GM18507 (cell line): ENCODE data around the gene KRT85.

Experiments used
- DNase-seq: peaks from one replicate; pipeline ENCODE4 v3.0.0; 2011; ENCODE audit warnings: low read depth; ENCODE audit not compliant: insufficient read length; ENCODE audit errors: extremely low spot score
- FAIRE-seq: peaks from 2 replicates; lab custom pipeline; 2011; peaks lifted over from hg19 to GRCh38; lab: Jason Lieb, UNC

KRT85 gene

DNA sequence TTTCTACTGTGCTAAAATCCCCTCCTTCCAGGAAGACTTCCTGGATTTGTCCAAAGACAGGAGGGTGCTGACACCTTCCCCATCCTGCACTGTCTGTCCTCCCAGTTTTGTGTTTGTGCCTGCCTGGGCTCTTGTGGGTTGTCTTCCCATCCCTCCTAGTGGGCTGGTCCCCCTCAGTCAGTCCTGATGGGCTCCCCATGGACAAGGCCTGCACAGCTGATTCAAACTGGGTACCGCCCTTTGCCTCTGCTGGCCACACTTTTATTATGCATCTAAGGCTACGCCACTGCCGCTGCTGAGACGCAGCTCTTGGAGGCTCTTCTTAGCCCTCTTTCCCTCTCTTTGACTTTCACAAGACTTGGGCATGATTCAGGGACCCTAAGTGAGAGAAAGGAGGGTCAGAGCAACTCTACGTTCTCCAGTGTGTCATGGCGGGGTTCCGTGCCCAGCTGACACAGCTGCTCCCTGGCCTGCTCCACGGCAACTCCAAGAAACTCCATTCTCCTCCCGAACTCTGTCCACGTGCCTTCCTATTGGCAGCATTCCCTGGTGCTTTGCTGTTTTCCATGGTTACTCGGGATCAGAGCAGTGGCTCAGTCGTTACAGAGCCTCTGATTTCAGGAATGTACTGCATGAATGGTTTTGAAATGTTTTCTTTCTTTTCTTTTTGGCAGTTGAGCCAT, 3.8 kb upstream of the KRT85 start:
- FAIRE-seq = no peak
- no peak for DNase-seq

DNA sequence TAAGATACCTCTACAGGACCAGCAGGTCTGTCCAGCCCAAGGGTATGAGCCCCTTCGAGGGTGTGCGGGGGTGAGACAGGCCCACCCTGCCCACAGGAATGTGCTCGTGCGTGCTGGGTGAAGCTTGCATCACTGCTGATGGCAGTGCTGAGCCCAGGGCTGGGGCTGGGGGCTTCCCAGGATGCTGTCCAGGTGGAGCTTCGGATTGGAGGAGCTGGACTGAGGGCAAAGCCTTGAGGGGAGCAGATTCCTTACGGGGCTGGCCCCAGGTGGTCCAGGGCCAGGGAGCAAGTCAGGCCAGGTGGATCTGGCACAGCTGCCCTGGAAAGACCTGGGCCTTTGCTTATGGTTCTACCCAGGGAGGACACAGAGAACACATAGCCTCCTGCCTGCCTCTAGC, 2.5 kb upstream of the KRT85 start:
- FAIRE-seq = no peak
- DNase-seq = no peak

DNA sequence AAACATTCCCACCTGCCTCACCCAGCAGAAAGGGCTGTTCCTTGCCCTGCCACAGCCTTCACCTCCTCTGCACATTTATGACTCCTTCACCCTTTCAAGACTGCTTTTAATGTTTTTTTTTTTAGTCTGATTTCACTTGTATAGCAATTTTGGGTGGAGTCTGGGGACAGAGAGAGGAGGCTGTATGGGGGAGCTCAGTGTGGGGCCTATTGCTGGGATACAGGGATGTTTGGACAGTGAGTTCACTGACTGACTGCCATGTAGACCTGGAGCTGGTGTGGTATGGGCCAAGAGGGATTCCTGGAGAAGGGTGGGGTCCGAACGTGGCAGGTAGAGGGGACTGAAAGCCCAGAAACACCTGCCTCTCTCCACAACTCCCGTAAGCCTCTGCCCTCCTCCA, 1.9 kb upstream of the KRT85 start:
- FAIRE-seq = no peak
- no peak for DNase-seq

DNA sequence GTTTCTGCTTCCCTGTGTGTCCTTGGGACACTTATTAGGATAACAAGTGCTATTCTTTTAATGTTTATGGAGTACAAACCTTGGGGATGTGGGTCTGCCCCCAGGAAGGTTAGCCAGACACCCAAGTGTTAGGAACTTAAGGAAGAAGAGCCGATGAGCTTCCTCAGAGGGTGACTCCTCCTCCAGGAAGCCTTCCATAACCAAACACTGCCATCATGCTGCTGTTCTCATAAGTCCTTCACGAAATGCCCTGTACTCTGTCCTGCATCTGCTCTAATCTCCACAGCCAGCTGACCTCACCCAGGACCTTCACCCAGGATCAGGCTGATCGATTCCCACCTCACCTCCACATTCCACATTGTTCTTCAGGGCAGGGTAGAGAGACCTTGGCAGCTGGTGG, 1.2 kb upstream of the KRT85 start:
- no peak for DNase-seq
- no peak for FAIRE-seq

DNA sequence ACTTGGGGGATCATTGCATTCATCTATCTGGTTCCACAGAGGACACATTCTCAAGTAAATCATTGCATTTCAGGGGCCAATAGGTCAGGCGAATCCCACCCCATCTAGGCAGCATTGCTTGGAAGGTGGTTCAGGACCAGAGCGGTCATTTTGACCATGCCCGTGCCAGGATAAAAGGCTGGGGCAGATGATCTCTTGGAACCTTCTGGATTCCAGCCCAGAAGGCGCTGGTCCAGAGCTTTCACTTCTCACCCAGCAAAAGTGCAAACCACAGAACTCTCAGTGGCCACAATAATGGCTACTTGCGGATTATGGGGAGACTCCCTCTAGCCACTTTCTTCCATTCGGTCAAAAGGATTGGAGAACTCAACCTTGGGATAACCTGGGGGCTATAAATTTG, 595 bp upstream of the KRT85 start:
- no peak for FAIRE-seq
- no peak for DNase-seq

DNA sequence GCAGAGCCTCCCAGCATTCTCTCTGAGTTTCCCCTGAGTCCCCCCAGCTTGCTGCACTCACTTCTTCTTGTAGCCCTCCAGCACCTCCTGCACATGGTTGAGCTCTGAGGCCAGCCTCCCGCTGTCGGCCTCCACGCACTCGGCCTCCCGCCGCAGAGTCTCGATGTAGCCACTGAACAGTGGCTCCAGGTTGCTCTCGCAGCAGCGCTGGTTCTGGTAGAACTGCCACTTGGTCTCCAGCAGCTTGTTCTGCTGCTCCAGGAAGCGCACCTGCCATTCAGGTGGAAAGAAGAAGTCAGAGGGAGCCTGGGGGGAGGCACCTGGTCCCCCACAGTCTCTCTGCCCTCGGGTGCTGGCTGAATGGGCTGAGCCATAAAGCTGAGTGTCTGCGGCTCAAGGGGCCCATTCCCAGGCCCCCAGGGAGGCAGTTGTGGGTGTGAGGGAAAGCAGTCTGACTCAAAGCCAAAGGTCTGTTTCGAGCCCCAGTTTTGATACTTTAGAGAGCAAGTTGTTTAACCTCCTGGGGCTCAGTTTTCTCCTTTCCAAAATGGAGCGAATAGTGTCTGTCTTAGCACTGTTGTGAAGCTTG, 2.3 kb downstream of the KRT85 start:
- FAIRE-seq (no peak), DNase-seq (no peak)

DNA sequence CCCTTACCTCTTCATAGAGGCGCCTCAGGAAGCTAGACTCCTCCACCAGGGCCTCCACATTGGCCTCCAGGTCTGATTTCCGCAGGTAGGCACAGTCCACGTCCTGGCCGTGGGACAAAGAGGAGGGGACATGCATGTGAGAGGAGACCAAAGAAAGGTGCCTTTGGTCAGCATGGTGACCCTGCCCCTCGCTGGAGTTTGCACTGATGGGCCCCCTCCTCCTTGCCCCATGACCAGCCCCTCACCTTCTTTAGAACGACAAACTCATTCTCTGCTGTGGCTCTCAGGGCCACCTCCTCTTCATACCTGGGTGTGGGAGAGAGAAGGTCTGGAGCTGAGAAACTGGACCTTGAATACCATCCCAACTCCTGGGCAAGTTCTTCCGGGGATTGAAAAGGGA, 3.2 kb downstream of the KRT85 start:
- no peak for FAIRE-seq
- DNase-seq = no peak

DNA sequence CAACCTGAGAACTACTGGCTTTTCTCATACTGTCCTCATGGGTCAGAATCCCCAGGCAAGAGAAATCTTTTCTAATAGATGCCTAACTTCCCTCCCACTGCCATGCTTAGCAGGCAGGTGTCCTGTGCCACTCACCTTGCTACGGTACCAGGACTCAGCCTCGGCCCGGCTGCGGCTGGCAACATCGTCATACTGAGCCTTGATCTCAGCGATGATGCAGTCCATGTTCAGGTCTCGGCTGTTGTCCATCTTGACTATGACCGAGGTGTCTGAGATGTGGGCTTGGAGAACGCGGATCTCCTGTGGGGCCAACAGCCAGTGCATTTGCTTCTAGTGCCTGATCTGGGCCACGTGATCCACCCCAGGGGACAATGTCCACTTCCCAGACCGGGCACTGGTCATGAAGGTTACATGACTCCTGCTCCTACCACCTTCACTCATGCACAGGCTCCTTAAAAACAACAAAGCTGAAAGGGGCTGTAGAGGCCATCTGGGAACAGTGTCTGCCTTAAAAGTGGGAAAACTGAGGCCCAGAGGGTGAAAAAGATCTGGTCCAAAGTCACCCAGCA, 4.1 kb downstream of the KRT85 start:
- DNase-seq (no peak), FAIRE-seq (no peak)

DNA sequence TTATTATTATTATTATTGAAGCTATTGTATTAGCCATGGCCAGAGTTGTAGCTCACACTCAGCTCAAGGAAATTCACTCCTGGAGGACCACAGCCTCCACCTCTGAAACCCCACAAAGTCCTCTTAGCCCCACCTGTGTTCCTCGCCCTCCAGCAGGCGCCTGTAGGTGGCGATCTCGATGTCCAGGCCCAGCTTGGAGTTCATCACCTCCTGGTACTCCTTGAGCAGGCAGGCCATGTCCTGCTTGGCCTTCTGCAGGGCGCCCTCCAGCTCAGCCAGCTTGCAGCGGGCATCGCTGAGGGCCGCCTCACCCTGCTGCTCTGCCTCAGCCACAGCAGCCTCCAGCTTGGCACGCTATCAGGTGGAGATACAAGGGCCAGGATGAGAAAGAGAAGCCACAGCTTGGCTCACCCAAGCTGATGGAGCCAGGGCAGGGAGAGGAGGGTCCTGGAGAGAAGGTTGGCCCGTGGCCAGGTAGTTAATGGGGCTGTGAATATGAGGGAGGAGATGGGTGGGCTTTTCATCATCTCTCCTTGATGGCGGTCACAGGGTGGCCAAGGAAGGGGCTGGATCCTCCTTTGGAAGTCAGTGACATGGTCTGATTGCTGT, 5.1 kb downstream of the KRT85 start:
- DNase-seq (no peak), FAIRE-seq (peak; percentile 26)

DNA sequence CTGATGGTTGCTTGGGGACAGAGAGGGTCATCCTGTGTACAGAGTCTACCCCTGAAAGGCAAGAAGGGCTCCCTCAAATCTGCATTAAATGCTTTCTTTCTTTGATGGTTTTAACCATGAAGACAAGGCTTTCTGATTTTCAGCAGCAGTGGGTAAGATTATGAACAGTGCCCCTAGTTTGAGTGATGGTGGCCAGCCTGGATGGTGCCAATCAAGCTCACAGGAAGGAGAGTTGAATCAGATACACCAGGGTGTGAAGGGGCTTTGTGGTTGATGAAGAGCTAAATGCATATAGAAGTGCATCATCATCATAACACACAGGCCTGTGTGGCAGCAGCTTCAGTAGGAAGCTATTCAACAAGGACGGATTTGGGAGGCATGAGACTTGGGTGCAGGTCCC, 5.7 kb downstream of the KRT85 start:
- DNase-seq = no peak
- FAIRE-seq = no peak

DNA sequence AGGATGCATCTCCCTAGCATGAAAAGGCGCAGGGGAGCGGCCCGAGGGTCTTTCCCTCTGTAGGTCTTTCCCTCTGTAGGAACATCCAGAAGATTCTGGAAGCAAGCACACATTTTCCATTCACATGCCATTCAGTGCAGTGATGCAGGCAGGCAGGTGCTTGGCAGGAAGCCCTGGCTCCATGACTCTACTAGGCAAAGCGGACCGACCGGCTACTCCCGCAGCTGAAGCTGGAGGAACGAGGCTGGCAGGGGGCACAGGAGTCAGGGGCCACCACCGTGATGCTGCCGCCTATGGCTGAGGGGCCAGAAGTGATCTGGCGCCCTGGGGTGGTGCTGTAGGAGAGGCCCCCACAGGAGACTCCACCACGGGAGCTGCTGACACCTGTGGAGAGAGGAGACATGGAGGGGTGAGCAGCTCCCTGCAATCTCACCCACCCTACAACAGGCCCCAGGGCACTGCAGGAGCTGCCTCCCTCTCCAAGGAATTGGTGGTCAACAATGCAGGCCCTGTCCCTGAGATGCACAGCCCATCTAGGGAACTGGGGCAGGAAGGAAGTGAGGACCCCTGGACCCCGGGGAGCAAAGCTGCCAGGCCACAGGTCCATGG, 6.5 kb downstream of the KRT85 start:
- no peak for DNase-seq
- FAIRE-seq = no peak

DNA sequence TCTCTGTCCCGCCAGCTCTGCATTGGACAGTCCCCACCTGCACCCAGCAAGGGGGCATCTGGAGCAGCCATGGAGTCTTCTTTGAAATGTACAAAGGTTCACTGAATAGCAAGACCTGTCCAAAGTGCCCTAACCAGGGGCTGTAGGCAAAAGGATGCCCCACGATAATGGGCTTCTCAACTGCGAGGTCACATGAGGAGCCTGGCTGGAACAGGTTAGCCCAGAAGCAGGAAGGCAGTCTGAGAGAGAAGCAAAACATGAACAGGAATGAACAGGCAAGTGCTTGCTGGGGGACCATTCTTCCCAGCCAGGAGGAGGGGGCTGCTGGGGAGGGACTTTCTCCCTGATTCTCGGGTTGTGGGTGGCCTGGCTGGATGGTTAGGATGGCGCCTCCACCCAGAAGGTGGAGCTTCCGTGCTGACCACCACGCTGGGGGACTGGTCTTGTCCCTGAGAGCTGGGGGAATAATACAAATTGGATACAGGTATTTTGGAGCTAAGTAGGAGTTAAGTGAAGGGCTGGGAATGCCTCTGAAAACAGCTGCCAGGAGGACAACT, 7.1 kb downstream of the KRT85 start:
- FAIRE-seq (no peak), DNase-seq (no peak)

DNA sequence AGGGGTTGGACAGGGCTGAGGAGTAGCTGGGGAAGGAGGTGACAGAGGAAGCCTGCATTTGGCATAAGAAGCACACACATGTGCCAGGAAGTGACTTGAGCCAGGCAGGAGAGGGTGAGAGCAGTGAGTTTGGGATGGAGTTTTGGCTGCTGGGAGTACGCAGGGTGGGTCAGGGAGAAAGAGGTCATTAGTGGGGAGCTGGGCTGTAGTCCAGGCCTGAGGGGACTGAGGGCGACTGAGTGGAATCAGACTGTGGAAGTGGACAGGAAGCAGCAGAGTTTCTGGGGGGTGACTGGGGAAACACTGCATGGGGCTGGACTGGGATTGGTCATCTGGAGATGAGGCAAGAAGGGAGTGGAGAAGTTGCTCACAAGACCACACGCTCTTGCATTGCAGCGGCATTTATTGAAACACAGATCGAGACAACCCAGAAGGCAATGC, 7.6 kb downstream of the KRT85 start:
- no peak for DNase-seq

DNA sequence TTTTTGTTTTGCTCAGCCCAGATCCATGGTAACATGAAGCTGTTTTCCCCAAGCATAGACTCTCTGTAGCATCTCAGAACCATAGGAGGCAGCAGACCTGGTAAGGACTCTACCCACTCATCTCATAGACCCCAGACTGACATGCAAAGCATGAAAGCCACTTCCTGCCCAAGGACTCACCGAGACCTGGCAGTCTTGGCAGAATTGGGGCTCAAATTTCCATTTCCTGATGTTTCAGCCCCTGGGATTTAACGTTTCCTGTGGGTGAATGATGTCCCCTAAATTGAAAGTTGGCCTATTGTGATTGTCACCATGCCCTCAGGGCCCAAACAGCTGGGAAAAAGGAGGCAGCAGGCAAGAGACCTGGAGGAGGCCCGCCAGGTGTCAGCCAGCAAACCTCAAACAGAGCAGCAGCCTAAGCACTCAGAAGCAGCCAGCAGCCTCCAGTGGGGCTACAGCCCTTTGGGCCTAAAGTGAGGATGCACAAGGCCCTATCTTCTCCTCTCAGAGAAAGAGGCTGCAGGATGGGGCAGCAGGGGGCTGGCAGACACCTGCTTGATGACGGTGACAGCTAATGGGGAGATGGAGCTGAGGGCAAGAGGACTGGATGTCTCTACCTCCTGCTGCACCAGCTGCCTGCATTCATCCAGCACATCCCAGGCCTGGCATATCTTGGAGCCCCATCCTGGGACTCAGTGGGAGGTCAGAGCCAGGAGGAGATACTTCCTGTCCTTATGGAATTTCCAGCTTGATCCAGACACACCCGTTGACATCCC, 8.5 kb downstream of the KRT85 start:
- DNase-seq = peak; percentile 66
- peak; percentile 97 for FAIRE-seq

More for the DNA sequence above, 7.6 kb downstream of the KRT85 start:
- FAIRE-seq = no peak

DNA sequence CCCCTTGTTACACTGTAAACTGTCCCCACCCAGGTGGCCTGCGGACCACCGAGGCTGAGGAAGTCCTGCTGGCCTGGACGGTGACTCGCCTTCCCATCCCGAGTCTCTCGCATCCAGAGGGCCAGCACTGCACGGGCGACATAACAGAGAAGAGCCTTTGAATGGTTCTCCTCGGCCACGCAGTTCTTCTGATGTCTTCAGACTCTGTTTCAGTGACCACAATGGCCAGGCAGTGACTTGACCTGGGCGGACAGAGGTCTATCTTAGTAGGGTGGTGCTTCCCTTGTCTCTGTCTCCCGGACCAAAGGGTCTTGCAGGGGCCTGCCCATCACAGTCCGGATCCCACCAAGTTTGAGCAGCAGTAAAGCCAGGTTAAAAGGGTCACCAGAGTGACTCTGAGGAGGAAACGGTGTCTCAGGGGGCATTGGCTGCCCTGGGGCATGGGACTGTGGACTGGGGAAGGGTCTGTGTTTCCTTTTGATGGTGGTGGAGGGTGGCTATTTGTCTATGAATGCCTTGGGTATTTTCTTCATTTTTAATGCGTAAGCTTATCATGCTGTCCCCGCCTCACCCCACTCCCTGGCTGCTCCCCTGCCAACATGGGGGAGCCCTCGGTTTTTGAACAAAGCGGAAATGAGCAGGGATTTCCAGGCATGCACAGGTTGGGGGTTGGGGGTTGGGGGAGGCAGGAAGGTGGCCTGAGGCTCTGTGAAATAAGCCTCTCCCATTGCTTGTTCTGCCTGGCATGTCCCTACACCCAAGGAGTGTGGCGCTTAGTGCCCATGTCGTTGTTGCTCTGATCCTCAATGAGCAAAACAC, 10.3 kb downstream of the KRT85 start:
- FAIRE-seq (no peak), DNase-seq (no peak)

DNA sequence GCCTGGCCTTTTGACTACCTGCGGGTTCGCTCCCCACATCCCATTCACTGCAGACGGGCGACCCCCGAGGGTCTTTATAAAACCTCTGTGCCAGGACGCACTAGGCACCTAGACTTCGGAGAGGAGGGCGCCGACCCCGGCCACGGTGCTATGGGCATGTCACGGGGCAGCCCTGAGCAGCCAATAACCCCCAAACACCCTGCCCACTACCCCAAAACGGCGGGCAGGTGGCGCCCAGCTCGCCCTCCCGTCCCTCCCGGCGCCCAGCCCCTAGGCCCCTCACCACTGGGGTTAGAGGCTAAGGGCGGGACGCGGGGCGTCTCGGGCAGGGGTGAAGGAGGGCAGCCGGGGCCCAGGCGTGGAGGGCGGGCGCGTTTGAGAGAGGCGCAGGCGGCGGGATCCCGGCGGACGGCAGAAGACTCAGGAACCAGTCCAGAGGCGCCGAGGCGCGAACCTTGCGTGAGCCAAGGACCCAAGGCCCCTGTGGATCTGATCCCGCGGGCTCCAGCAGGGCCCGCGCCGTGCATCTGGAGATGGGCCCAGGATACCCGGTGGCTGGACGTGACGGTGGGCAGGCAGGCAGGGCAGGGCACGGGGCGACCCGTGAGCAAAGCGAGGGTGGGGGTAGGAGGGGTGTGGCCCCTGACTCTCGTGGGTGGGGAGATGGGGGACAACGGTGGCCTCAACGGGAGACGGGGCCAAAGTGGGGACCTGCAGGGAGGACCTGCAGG, 11.1 kb downstream of the KRT85 start:
- DNase-seq = no peak
- no peak for FAIRE-seq

DNA sequence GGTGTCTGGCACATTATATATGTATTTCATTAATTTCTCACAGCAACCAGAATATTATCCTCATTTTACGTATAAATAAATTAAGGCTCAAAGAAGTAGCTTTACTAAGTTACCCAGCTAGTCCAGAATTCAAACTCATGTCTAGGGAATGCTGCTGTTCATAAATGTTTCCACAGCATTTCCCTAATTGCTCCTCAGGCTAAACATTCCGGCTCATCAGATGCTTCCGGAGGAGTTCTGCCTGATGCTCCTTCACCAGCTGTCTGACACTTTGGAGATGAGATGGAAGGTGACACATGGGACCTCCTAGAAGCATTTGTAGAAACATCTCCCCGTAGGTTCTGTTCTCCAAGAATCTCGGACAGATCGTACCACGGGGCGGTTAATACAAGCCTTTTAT, 12.1 kb downstream of the KRT85 start:
- no peak for DNase-seq
- FAIRE-seq = no peak

DNA sequence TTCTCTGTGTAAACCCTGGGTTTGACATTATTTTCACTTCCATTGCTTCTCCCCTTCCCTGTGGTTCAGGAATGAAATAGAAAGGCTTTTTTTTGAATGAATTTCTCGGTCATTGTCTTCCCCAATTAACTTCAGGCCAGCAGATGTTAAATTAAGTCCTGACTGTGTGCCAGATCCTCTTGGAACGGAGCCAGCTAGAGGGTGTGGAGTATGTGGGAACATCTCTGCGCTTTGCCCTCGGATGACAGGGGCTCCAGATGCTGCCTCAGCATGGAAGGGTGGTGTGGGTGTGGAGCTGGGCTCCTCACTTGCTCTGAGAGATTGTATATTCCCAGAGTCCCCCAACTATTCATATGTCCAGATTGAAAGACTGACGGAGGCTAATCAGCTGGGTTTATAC, 13.1 kb downstream of the KRT85 start:
- no peak for FAIRE-seq
- DNase-seq = no peak
